ENCODE results near the gene TOX2. TPM values are rescaled to one million over a fixed set of nuclear protein-coding genes. Genes with fewer than 3 reads are reported as not detected.

TOX2 gene
- total and polyA plus RNA-seq, 2 of the 8 experiments (the other 6 are each of a cell fraction or from before 2014, with no cell fraction given), result 1.8 to 3.4 TPM

DNA sequence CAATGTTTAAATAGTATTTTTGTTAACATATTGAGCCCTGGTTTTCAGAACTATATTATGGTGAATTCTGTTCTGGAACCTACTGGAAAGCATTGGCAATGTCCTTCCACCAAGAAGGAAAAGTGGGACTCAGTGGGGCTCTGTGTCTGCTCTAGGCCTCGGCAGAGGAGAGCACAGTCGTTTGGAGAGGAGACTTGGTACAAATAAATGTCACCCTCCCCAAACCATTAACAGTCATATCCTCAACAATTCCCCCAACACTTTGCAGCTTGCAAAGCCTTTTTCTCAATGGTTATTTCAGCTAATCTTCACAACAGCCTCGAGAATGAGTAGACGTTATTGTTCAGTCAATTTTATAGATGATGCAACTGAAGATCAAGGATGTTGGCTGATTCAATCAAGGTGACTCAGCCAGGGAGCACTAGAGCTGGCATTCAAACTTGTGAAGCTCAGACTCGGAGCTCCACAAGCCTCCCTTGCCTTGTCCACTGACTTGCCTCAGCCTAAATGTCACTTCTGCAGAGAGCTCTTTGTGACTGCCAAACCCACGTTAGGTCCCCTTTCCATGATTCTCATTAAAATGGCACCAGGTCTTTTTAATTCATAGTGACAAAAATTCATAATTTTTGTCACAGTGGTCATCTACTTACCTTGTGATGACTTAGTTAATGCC is 60.6 kb downstream of the TOX2 start:
- FAIRE-seq, result no peak
- TF ChIP-seq SP4 (IDR thresholded peaks at IDR 0.05; ENCODE audit: low read length) (no peak), TAF1 (IDR thresholded peaks at IDR 0.05; ENCODE audit: low read depth, low read length) (no peak), SAP30 (IDR thresholded peaks at IDR 0.05; ENCODE audit: insufficient read depth, insufficient replicate concordance, low read length) (no peak)
- TF ChIP-seq, protein P1, sequence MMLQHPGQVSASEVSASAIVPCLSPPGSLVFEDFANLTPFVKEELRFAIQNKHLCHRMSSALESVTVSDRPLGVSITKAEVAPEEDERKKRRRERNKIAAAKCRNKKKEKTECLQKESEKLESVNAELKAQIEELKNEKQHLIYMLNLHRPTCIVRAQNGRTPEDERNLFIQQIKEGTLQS (IDR thresholded peaks at IDR 0.05; ENCODE audit: insufficient read depth, low read depth, low read length), result no peak
- TF ChIP-seq, protein P2, sequence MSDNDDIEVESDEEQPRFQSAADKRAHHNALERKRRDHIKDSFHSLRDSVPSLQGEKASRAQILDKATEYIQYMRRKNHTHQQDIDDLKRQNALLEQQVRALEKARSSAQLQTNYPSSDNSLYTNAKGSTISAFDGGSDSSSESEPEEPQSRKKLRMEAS (IDR thresholded peaks at IDR 0.05), result no peak

More for the DNA sequence above, 60.6 kb downstream of the TOX2 start:
- H4K20me1 ChIP-seq (replicated peaks in 1 of 2; ENCODE audit: control insufficient read depth in 1 of 2, insufficient read depth in 2 of 2, low read length in 2 of 2), result no peaks in the 10 kb centered on the region
- H4K91ac ChIP-seq (replicated peaks; ENCODE audit: insufficient read length, low read length), result no peak overlapping the region
- H3K23me2 ChIP-seq (ENCODE audit: low read depth, low read length), result no peaks in the 10 kb centered on the region; the same call in 1 of the 2 replicates
- no peak overlapping the region for H2AK5ac ChIP-seq (ENCODE audit: low read depth, low read length)
- 87% methylated on average over 6 of the region's 6 CpGs; no CpG with 5 or more reads in 1 of the 2 experiments for WGBS, 2 experiments (ENCODE audit: extremely low coverage in 1 of 2, insufficient coverage in 1 of 2, insufficient read length in 1 of 2, insufficient replicate concordance in 2 of 2, low coverage in 1 of 2, low lambda C conversion rate in 2 of 2, missing lambda C conversion rate in 1 of 2)
- CTCF ChIA-PET (ENCODE audit: partially characterized antibody), result interaction anchor here (0.7 kb wide), 1 partner anchor 19 kb away, joined by 3 read pairs; no protein-coding TSS in a partner anchor
- H3K79me2 ChIP-seq (ENCODE audit: control insufficient read depth in 1 of 2, insufficient read depth in 2 of 2, low read length in 2 of 2), result no peaks in the 10 kb centered on the region
- no peaks in the 10 kb centered on the region for H3K79me1 ChIP-seq (ENCODE audit: low read depth, low read length)
- no peak overlapping the region for H3K18ac ChIP-seq (ENCODE audit: extremely low read depth, low read length)
- no peak overlapping the region for H3K27ac ChIP-seq (ENCODE audit: low read depth, low read length)
- no peak overlapping the region for H3K56ac ChIP-seq (replicated peaks; ENCODE audit: insufficient read length, low read depth, low read length)
- H2BK12ac ChIP-seq (ENCODE audit: low read depth, low read length), result no peak overlapping the region
- no peaks in the 10 kb centered on the region for H3K4me1 ChIP-seq (replicated peaks in 1 of 4; ENCODE audit: control insufficient read depth in 3 of 4, insufficient read depth in 4 of 4, low read length in 3 of 4)
- H3K23ac ChIP-seq (ENCODE audit: insufficient read length), result no peak overlapping the region
- no peak overlapping the region for H4K5ac ChIP-seq (ENCODE audit: insufficient read length, low read depth, low read length)
- POLR2A ChIA-PET (ENCODE audit: partially characterized antibody), result no interaction called here
- no peaks in the 10 kb centered on the region for H3K9me3 ChIP-seq (ENCODE audit: insufficient read depth in 2 of 2, low read depth in 1 of 2, low read length in 1 of 2)
- no peaks in the 10 kb centered on the region for H3K36me3 ChIP-seq (ENCODE audit: control insufficient read depth in 2 of 4, insufficient read depth in 4 of 4, low read length in 3 of 4)
- H3K27me3 ChIP-seq (replicated peaks in 1 of 4; ENCODE audit: control insufficient read depth in 3 of 4, extremely low read depth in 1 of 4, insufficient read depth in 3 of 4, low read length in 3 of 4), result no peaks in the 10 kb centered on the region
- H3K4ac ChIP-seq (replicated peaks; ENCODE audit: insufficient read length, low read depth, low read length), result no peak overlapping the region
- no peak overlapping the region for H2BK5ac ChIP-seq (ENCODE audit: low read depth, low read length)
- DNase-seq (ENCODE audit: low read depth in 1 of 2, low spot score in 2 of 2), result no peak
- H3K4me2 ChIP-seq (ENCODE audit: insufficient read depth in 1 of 2, low read depth in 2 of 2, low read length in 2 of 2), result no peak overlapping the region
- H4K8ac ChIP-seq (ENCODE audit: extremely low read depth, insufficient read depth, low read length), result no peak overlapping the region
- H2BK20ac ChIP-seq (ENCODE audit: low read length), result no peak overlapping the region
- H3K14ac ChIP-seq (ENCODE audit: insufficient read length), result no peak overlapping the region
- no peak overlapping the region for H3K9ac ChIP-seq (replicated peaks in 1 of 4; ENCODE audit: extremely low read depth in 1 of 4, low read depth in 3 of 4, low read length in 3 of 4)
- H2AFZ ChIP-seq (ENCODE audit: low read length), result no peak overlapping the region
- H2BK120ac ChIP-seq (replicated peaks; ENCODE audit: low read depth, low read length), result no peak overlapping the region
- H2BK15ac ChIP-seq (ENCODE audit: low read length), result no peak overlapping the region
- H3K4me3 ChIP-seq (ENCODE audit: extremely low read depth in 1 of 4, insufficient read depth in 2 of 4, low read depth in 3 of 4, low read length in 4 of 4), result no peak overlapping the region

Measured in H1 (cell line).